22Rv1 (cell line): ENCODE measurements around the gene TTC28.

Source experiments
- CTCF ChIP-seq: fragments of 450-650 bp; IDR thresholded peaks from 2 replicates; pipeline ENCODE4 v1.5.1; 2017; ENCODE audit warnings: mild to moderate bottlenecking
- ZFX ChIP-seq: fragments of 450-650 bp; IDR thresholded peaks from 2 replicates; pipeline ENCODE4 v1.6.1; 2017; ENCODE audit warnings: antibody characterized with exemption, borderline replicate concordance

GRCh38 chr22:28620244-28620922 lies 59.3 kb downstream of the TTC28 start:
- no peak for TF ChIP-seq CTCF
- no peak for TF ChIP-seq ZFX
